Measurements from ENCODE around the gene OR5B12.

The OR5B12 gene

GRCh38 chr11:58442136-58442535, at the start of gene OR5B12:
OR5B12 (minus strand) TSS chr11:58442236; CDS start chr11:58440151, 2,085 bp downstream.
- TF ChIP-seq CTCF (IDR thresholded peaks at IDR 0.05; ENCODE audit: insufficient read depth, low read depth, low read length, missing control alignments) = no peak
- H3K4me3 ChIP-seq (ENCODE audit: low read length) = no peak within 1 kb of the TSS
- DNase-seq (ENCODE audit: low read depth) = no peak

GRCh38 chr11:58490827-58491226, 48.8 kb upstream of the OR5B12 start:
- no peak overlapping the region for H3K4me3 ChIP-seq (ENCODE audit: low read length)
- TF ChIP-seq CTCF (IDR thresholded peaks at IDR 0.05; ENCODE audit: insufficient read depth, low read depth, low read length, missing control alignments) = no peak
- DNase-seq (ENCODE audit: low read depth) = no peak

GRCh38 chr11:58487170-58487569, 45.1 kb upstream of the OR5B12 start:
- no peak for DNase-seq (ENCODE audit: low read depth)
- no peak overlapping the region for H3K4me3 ChIP-seq (ENCODE audit: low read length)
- TF ChIP-seq CTCF (IDR thresholded peaks at IDR 0.05; ENCODE audit: insufficient read depth, low read depth, low read length, missing control alignments) = no peak

- H3K4me3 ChIP-seq (ENCODE audit: low read length) = no peak overlapping the region
- DNase-seq (ENCODE audit: low read depth) = no peak
- no peak for TF ChIP-seq CTCF (IDR thresholded peaks at IDR 0.05; ENCODE audit: insufficient read depth, low read depth, low read length, missing control alignments)
These were observed 43.9 kb upstream of the OR5B12 start for GRCh38 chr11:58485961-58486360.

- TF ChIP-seq CTCF (IDR thresholded peaks at IDR 0.05; ENCODE audit: insufficient read depth, low read depth, low read length, missing control alignments) = no peak
- no peak for DNase-seq (ENCODE audit: low read depth)
- no peak overlapping the region for H3K4me3 ChIP-seq (ENCODE audit: low read length)
These were observed 29.9 kb upstream of the OR5B12 start for GRCh38 chr11:58471892-58472291.

GRCh38 chr11:58466293-58466692, 24.3 kb upstream of the OR5B12 start:
- TF ChIP-seq CTCF (IDR thresholded peaks at IDR 0.05; ENCODE audit: insufficient read depth, low read depth, low read length, missing control alignments) = no peak
- no peak overlapping the region for H3K4me3 ChIP-seq (ENCODE audit: low read length)
- DNase-seq (ENCODE audit: low read depth) = peak; percentile 3

GRCh38 chr11:58465690-58466089, 23.7 kb upstream of the OR5B12 start:
- no peak overlapping the region for H3K4me3 ChIP-seq (ENCODE audit: low read length)
- TF ChIP-seq CTCF (IDR thresholded peaks at IDR 0.05; ENCODE audit: insufficient read depth, low read depth, low read length, missing control alignments) = no peak
- DNase-seq (ENCODE audit: low read depth) = peak; percentile 52

Data from epithelial cell of esophagus (primary cell).